Lower leg skin (tissue), 4 donors: ENCODE data around the gene ITGB3. TPM values are rescaled to one million over a fixed set of nuclear protein-coding genes. Genes with fewer than 3 reads are reported as not detected.

ENCODE experiments used
- DNase-seq, 2 donors: peaks; one replicate each; pipeline ENCODE4 v3.0.0-alpha.2; 2019; ENCODE audit warnings: low spot score in 2 of 2
- H3K4me3 ChIP-seq: fragments of 200-600 bp; sonication (generic); 2 replicates; pipeline ENCODE4 v1.5.1; 2017; ENCODE audit warnings: mild to moderate bottlenecking, low read depth; ENCODE audit not compliant: poor library complexity, severe bottlenecking
- CTCF ChIP-seq, 3 donors: fragments of 450-650 bp; IDR thresholded peaks; one replicate each; pipeline ENCODE4 v1.5.1; 2016; ENCODE audit warnings: antibody characterized with exemption in 3 of 3, mild to moderate bottlenecking in 3 of 3, moderate library complexity in 2 of 3
- POLR2A ChIP-seq, 2 donors: fragments of 450-650 bp; IDR thresholded peaks; one replicate each; pipeline ENCODE4 v1.6.1; 2016 to 2017; ENCODE audit warnings: antibody characterized with exemption in 2 of 2, mild to moderate bottlenecking in 1 of 2, moderate library complexity in 1 of 2
- whole genome bisulfite sequencing, 2 donors: methylation state at CpG; one replicate each; pipeline ENCODE4 v1.1.5; 2018; 5-methylcytosine and 5-hydroxymethylcytosine counted together
- intact Hi-C: fragments of 100-400 bp; cut with DNase I; formaldehyde crosslinking; loops from one replicate; pipeline ENCODE4 v1.15.0; 2023; ENCODE audit warnings: low total_unique reads
- total RNA-seq, 4 donors: library from RNA; depleted of rRNA; stranded (reverse); fragments of >200 nt; gene quantifications; one replicate each; pipeline ENCODE4 v1.1.0, GENCODE V29; 2016

Gene ITGB3
- total RNA-seq, 4 donors from 2014 or later, result 2.2 to 3.7 (median 3.1) TPM

- DNase-seq, result no peak
- H3K4me3 ChIP-seq, result no peak overlapping the region
- intact Hi-C loops, result no loop called here
- 91 to 92% methylated on average over 3 of the region's 3 CpGs for WGBS, 2 donors
- TF ChIP-seq POLR2A (IDR thresholded peaks at IDR 0.05) (no peak), CTCF (IDR thresholded peaks at IDR 0.05) (no peak)
These were observed 18.1 kb upstream of the ITGB3 start for GRCh38 chr17:47235506-47235905.

- no peak overlapping the region for H3K4me3 ChIP-seq
- TF ChIP-seq CTCF (IDR thresholded peaks at IDR 0.05), result no peak
- no peak for TF ChIP-seq POLR2A (IDR thresholded peaks at IDR 0.05)
- DNase-seq, result no peak
- intact Hi-C loops, result no loop called here
- WGBS, 2 donors, result 93 to 96% methylated on average over 2 of the region's 2 CpGs
These were observed 17.7 kb upstream of the ITGB3 start for GRCh38 chr17:47235923-47236322.

GRCh38 chr17:47237841-47238240, 15.8 kb upstream of the ITGB3 start:
- H3K4me3 ChIP-seq, result no peak overlapping the region
- no peak for TF ChIP-seq CTCF (IDR thresholded peaks at IDR 0.05)
- TF ChIP-seq POLR2A (IDR thresholded peaks at IDR 0.05), result no peak
- 83 to 84% methylated on average over 3 to 7 of the region's 7 CpGs for WGBS, 2 donors
- intact Hi-C loops, result no loop called here
- DNase-seq, result peak in 1 of 2 donors; percentile 84

GRCh38 chr17:47238321-47239010, 15.2 kb upstream of the ITGB3 start:
- H3K4me3 ChIP-seq, result no peak overlapping the region
- DNase-seq, result peak in 1 of 2 donors; percentile 56
- intact Hi-C loops, result no loop called here
- 91 to 94% methylated on average over 26 to 27 of the region's 29 CpGs for WGBS, 2 donors
- TF ChIP-seq CTCF (IDR thresholded peaks at IDR 0.05) (no peak), POLR2A (IDR thresholded peaks at IDR 0.05) (no peak)

- no peak overlapping the region for H3K4me3 ChIP-seq
- no peak for DNase-seq
- WGBS, 2 donors, result 76 to 78% methylated on average over 7 of the region's 7 CpGs
- intact Hi-C loops, result no loop called here
- no peak for TF ChIP-seq CTCF (IDR thresholded peaks at IDR 0.05)
- TF ChIP-seq POLR2A (IDR thresholded peaks at IDR 0.05), result no peak
These were observed 14.0 kb upstream of the ITGB3 start for GRCh38 chr17:47239619-47239966.
